Osteocyte (in vitro differentiated cells): ENCODE results near the gene NTRK2. TPM values are rescaled to one million over a fixed set of nuclear protein-coding genes. Genes with fewer than 3 reads are reported as not detected.
A peak's percentile ranks its signal among the peaks of the same experiment; 100 is the strongest.

Source experiments
- DNase-seq: peaks from one replicate; pipeline ENCODE4 v3.0.0; 2021; ENCODE audit warnings: mixed read lengths; ENCODE audit not compliant: unreplicated experiment; ENCODE audit errors: extremely low spot score
- H3K27ac Mint-ChIP-seq: one replicate; pipeline ENCODE4 v1.8.0; 2021; ENCODE audit warnings: mild to moderate bottlenecking, mixed read lengths; ENCODE audit not compliant: unreplicated experiment
- H3K27me3 Mint-ChIP-seq: one replicate; pipeline ENCODE4 v1.8.0; 2021; ENCODE audit warnings: mixed read lengths; ENCODE audit not compliant: unreplicated experiment
- H3K36me3 Mint-ChIP-seq: one replicate; pipeline ENCODE4 v1.8.0; 2021; ENCODE audit warnings: mixed read lengths; ENCODE audit not compliant: unreplicated experiment
- H3K4me1 Mint-ChIP-seq: one replicate; pipeline ENCODE4 v1.8.0; 2021; ENCODE audit warnings: mixed read lengths; ENCODE audit not compliant: unreplicated experiment
- H3K4me3 Mint-ChIP-seq: one replicate; pipeline ENCODE4 v1.8.0; 2021; ENCODE audit warnings: mild to moderate bottlenecking, moderate library complexity, mixed read lengths; ENCODE audit not compliant: unreplicated experiment
- H3K9me3 Mint-ChIP-seq: one replicate; pipeline ENCODE4 v1.8.0; 2021; ENCODE audit warnings: mixed read lengths; ENCODE audit not compliant: unreplicated experiment
- total RNA-seq: library from RNA; stranded (reverse); gene quantifications from 2 replicates; pipeline ENCODE4 v1.2.1, GENCODE V29; 2021
- TF ChIP-seq, protein P1 (sequence below): fragments of 200-600 bp; sonication (generic); IDR thresholded peaks from 2 replicates; pipeline ENCODE4 v1.5.0; 2021; ENCODE audit warnings: antibody characterized with exemption, mild to moderate bottlenecking, moderate library complexity

NTRK2 gene
- total RNA-seq, 1 donor from 2014 or later = 29.4 TPM

DNA sequence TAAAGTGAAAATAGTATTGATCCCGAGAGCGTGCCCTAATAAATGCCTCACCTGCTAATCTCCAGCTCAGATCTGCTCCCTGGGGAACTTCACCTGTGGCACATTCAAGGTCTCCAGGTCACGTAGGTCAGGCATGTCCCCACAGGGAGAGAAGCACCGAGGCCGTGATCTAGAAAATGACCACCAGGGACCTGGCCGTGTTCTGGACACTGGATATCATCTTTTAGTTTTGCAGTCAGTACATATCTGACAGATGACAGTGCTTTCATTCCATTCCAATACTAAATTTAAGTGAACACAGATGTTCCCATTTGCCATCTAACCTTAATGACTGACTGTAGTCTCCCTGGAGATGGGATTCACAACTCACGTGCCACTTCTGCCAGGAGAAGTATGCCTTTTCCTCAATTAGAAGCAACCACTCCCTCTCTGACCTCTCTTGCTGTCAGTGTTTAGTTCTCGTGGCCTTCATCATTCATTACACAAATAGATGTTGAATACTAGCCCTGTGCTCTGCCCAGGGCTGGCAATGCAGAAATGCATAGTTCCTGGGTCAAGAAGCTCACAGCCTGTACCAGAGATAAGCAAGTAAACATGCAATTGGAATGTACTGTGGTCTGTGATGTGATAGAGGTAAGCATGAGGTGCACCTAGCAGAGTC, 276.5 kb downstream of the NTRK2 start:
- TF ChIP-seq, protein P1, sequence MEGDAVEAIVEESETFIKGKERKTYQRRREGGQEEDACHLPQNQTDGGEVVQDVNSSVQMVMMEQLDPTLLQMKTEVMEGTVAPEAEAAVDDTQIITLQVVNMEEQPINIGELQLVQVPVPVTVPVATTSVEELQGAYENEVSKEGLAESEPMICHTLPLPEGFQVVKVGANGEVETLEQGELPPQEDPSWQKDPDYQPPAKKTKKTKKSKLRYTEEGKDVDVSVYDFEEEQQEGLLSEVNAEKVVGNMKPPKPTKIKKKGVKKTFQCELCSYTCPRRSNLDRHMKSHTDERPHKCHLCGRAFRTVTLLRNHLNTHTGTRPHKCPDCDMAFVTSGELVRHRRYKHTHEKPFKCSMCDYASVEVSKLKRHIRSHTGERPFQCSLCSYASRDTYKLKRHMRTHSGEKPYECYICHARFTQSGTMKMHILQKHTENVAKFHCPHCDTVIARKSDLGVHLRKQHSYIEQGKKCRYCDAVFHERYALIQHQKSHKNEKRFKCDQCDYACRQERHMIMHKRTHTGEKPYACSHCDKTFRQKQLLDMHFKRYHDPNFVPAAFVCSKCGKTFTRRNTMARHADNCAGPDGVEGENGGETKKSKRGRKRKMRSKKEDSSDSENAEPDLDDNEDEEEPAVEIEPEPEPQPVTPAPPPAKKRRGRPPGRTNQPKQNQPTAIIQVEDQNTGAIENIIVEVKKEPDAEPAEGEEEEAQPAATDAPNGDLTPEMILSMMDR = peak; percentile 31
- Mint-ChIP-seq H3K27ac (peak overlapping the region; percentile 24), H3K9me3 (no peaks in the 10 kb centered on the region), H3K27me3 (no peaks in the 10 kb centered on the region), H3K4me1 (peaks cover 31% of the 10 kb centered on the region), H3K4me3 (no peak overlapping the region), H3K36me3 (peaks cover 3% of the 10 kb centered on the region)
- no peak for DNase-seq

DNA sequence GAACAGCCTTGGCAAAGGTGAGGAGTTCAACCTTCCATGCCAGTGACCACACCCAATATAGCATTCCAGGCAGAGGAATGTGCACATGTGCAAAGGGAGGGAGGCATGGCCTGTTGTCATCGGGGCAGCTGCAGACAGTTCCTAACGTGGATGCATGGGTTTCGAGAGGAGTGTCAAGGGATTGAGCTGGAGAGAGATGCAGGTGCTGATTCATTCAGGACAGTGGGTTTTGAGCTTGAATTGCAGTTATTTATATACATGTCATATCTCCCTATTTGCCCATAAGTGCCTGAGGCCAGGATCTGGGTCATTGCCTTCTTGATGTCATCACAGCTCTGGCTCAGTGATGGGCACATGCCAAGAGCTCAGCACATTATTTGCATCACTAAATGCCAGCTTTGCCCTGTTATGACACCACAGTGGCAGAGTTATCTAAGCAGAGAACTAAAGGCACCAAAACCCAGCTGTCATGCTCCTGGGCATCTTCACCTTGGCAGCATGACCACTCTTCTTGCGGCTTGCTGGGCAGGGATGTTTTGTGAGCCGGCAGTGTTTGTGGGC, 278.0 kb downstream of the NTRK2 start:
- H3K4me1 Mint-ChIP-seq = peaks cover 38% of the 10 kb centered on the region
- H3K27ac Mint-ChIP-seq = no peak overlapping the region
- no peak overlapping the region for H3K4me3 Mint-ChIP-seq
- no peaks in the 10 kb centered on the region for H3K9me3 Mint-ChIP-seq
- TF ChIP-seq, protein P1 = no peak
- peaks cover 3% of the 10 kb centered on the region for H3K36me3 Mint-ChIP-seq
- no peaks in the 10 kb centered on the region for H3K27me3 Mint-ChIP-seq
- no peak for DNase-seq

- H3K27me3 Mint-ChIP-seq = no peaks in the 10 kb centered on the region
- TF ChIP-seq, protein P1 = no peak
- H3K36me3 Mint-ChIP-seq = no peaks in the 10 kb centered on the region
Measured at GRCh38 chr9:84949258-84949657, 279.7 kb downstream of the NTRK2 start.

DNA sequence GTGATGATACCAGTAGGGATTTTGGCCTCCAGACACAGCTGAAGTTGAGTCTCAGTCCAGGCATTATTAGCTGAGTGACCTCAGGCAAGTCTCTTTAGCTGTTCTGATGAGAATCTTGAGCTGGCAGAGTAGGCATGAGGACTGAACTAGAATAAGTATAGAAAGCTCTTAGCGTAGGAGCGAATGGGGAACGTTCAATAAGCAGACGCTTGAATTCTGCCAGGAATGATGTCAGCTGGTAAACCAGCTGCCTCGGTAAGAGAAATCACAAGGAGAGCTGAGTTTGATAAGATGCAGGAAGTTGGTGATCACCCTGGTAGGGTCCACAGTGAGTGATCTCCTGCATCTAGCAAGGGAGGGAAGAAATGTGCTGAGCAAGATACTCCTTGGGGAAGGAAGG, 280.4 kb downstream of the NTRK2 start:
- peaks cover 57% of the 10 kb centered on the region for H3K4me1 Mint-ChIP-seq
- no peaks in the 10 kb centered on the region for H3K9me3 Mint-ChIP-seq
- no peak overlapping the region for H3K4me3 Mint-ChIP-seq
- H3K36me3 Mint-ChIP-seq = no peaks in the 10 kb centered on the region
- no peak for DNase-seq
- TF ChIP-seq, protein P1 = no peak
- no peak overlapping the region for H3K27ac Mint-ChIP-seq
- no peaks in the 10 kb centered on the region for H3K27me3 Mint-ChIP-seq

More at GRCh38 chr9:84949258-84949657, 279.7 kb downstream of the NTRK2 start:
- Mint-ChIP-seq H3K4me1 (peaks cover 55% of the 10 kb centered on the region), H3K9me3 (no peaks in the 10 kb centered on the region), H3K4me3 (no peak overlapping the region), H3K27ac (no peak overlapping the region)
- no peak for DNase-seq

DNA sequence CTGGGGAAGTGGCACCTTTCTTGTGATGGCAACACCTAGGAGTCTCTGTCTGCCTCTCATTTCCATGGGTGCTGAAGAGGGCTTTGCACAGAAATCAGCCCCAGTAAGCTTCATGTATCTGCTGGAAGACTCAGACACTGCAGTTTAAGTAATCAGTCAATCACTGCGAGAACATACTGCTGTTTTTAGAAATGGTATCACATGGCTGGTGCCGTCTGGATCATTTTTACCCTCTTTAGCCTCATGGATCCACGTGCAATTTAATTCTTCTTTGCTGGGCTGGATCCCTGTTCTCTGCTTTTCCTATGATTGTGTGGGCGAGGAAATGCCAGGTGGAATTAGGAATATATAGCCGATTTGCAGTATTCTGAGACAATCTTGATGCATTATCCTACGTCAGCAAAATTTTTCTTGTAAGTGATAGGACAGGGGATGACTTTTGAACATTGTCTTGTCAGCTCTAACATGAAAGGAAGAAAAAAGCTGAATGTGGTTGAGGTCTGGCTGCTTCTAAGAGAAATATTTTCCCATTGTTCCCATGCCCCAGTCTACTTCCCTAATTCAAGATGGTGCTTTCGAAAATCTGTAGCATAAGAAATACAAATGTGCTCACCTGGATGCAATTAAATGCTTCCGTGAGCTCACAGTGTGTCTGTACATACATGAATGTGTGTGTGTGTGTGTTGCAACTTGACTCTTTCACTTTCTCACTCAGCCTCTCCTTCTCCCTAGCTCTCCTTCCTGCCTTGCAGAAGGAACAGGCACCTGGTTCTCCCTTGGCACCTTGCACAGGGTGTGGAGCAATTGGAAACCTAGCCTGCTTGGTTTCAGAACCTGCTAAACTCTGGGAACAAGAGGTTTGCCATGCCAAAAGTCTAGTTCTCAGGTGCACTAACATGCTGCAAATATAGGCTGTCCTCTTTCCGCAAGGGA, 281.6 kb downstream of the NTRK2 start:
- Mint-ChIP-seq H3K4me1 (peaks cover 48% of the 10 kb centered on the region), H3K36me3 (no peaks in the 10 kb centered on the region), H3K9me3 (no peaks in the 10 kb centered on the region), H3K27me3 (no peaks in the 10 kb centered on the region), H3K4me3 (no peak overlapping the region), H3K27ac (no peak overlapping the region)
- TF ChIP-seq, protein P1 = no peak
- no peak for DNase-seq
